Parathyroid adenoma (tissue), 2 donors: ENCODE measurements around the gene PBXIP1.

Experiments used
- H2AFZ ChIP-seq: fragments of 300-600 bp; sonication (generic); one replicate; pipeline ENCODE4 v1.7.0; 2017; ENCODE audit warnings: antibody characterized with exemption, mild to moderate bottlenecking
- H3K27ac ChIP-seq: fragments of 300-600 bp; sonication (generic); one replicate; pipeline ENCODE4 v1.7.0; 2017
- H3K27me3 ChIP-seq: fragments of 300-600 bp; sonication (generic); one replicate; pipeline ENCODE4 v1.7.0; 2017; ENCODE audit warnings: low read length; ENCODE audit not compliant: control insufficient read depth, insufficient read depth
- H3K36me3 ChIP-seq: fragments of 300-600 bp; sonication (generic); one replicate; pipeline ENCODE4 v1.7.0; 2017; ENCODE audit warnings: low read length; ENCODE audit not compliant: control insufficient read depth, insufficient read depth
- H3K4me1 ChIP-seq: fragments of 300-600 bp; sonication (generic); one replicate; pipeline ENCODE4 v1.7.0; 2017; ENCODE audit warnings: control low read depth
- H3K4me2 ChIP-seq: fragments of 300-600 bp; sonication (generic); one replicate; pipeline ENCODE4 v1.7.0; 2017; ENCODE audit warnings: low read length
- H3K4me3 ChIP-seq: fragments of 300-600 bp; sonication (generic); one replicate; pipeline ENCODE4 v1.7.0; 2017; ENCODE audit warnings: low read depth, low read length
- H3K79me2 ChIP-seq: fragments of 300-600 bp; sonication (generic); one replicate; pipeline ENCODE4 v1.7.0; 2017; ENCODE audit warnings: control low read depth
- H3K9ac ChIP-seq: fragments of 300-600 bp; sonication (generic); one replicate; pipeline ENCODE4 v1.7.0; 2017; ENCODE audit warnings: mild to moderate bottlenecking
- H3K9me3 ChIP-seq: fragments of 300-600 bp; sonication (generic); one replicate; pipeline ENCODE4 v1.7.0; 2017; ENCODE audit warnings: low read length; ENCODE audit not compliant: control insufficient read depth
- CTCF ChIP-seq: fragments of 300-600 bp; sonication (generic); IDR thresholded peaks from one replicate; pipeline ENCODE4 v1.7.0; 2017; ENCODE audit warnings: antibody characterized with exemption, mild to moderate bottlenecking
- donor health status: primary hyperparathyroidism.

Gene PBXIP1

GRCh38 chr1:154899041-154899440, 56.9 kb downstream of the PBXIP1 start:
- H3K36me3 ChIP-seq, result no peaks in the 10 kb centered on the region
- no peak overlapping the region for H3K4me3 ChIP-seq
- no peak overlapping the region for H3K4me2 ChIP-seq
- H2AFZ ChIP-seq, result no peak overlapping the region
- no peaks in the 10 kb centered on the region for H3K79me2 ChIP-seq
- no peak overlapping the region for H3K27ac ChIP-seq
- H3K4me1 ChIP-seq, result no peaks in the 10 kb centered on the region
- TF ChIP-seq CTCF, result no peak
- no peak overlapping the region for H3K9ac ChIP-seq
- H3K27me3 ChIP-seq, result no peaks in the 10 kb centered on the region
- no peaks in the 10 kb centered on the region for H3K9me3 ChIP-seq

- Histone ChIP-seq H3K9me3 (no peaks in the 10 kb centered on the region), H3K4me2 (no peak overlapping the region), H3K36me3 (no peaks in the 10 kb centered on the region), H3K79me2 (no peaks in the 10 kb centered on the region), H3K4me3 (no peak overlapping the region), H3K27me3 (no peaks in the 10 kb centered on the region), H3K9ac (no peak overlapping the region), H2AFZ (no peak overlapping the region), H3K27ac (no peak overlapping the region), H3K4me1 (no peaks in the 10 kb centered on the region)
- no peak for TF ChIP-seq CTCF
Measured at GRCh38 chr1:154896771-154897286, 59.1 kb downstream of the PBXIP1 start.

- Histone ChIP-seq H3K36me3 (no peaks in the 10 kb centered on the region), H2AFZ (no peak overlapping the region), H3K4me1 (no peaks in the 10 kb centered on the region), H3K79me2 (no peaks in the 10 kb centered on the region), H3K9me3 (no peaks in the 10 kb centered on the region), H3K27ac (no peak overlapping the region), H3K4me2 (no peak overlapping the region), H3K4me3 (no peak overlapping the region), H3K27me3 (no peaks in the 10 kb centered on the region), H3K9ac (no peak overlapping the region)
- no peak for TF ChIP-seq CTCF
Measured at GRCh38 chr1:154895798-154896197, 60.1 kb downstream of the PBXIP1 start.
